K562 (cell line): ENCODE results near the gene ARHGAP42. TPM values are rescaled to one million over a fixed set of nuclear protein-coding genes. Genes with fewer than 3 reads are reported as not detected.
A peak's percentile ranks its signal among the peaks of the same experiment; 100 is the strongest.

Experiments used
- ATAC-seq: fragments of 200-7000 bp; cut with Tn5 transposase; 3 replicates; pipeline ENCODE4 v1.9.1; 2020; ENCODE audit warnings: moderate library complexity
- BruUV-seq: library from RNA; stranded (reverse); fragments of 400-500 nt; replicated peaks from 2 replicates; lab custom pipeline; 2021; lab: Mats Ljungman, UMichigan
- CTCF ChIA-PET: fragments of 300-600 bp; formaldehyde crosslinking; extraction: SDS; loops from one replicate; lab custom pipeline; 2021; ENCODE audit warnings: low intra/inter-chr PET ratio; lab: Yijun Ruan, JAX
- POLR2A ChIA-PET: fragments of 300-600, 350-650 bp; sonication (Branson Sonifier 250); formaldehyde crosslinking; extraction: SDS; loops from one replicate; lab custom pipeline; 2021; ENCODE audit warnings: antibody characterized with exemption, inconsistent platforms; lab: Yijun Ruan, JAX
- DNase-seq, 4 experiments: peaks; one replicate each; pipeline versions ENCODE4 v3.0.0 to v3.0.0-alpha.2; 2011 to 2018; ENCODE audit warnings: low spot score in 3 of 4, mixed read lengths in 3 of 4; ENCODE audit errors: extremely low read depth in 1 of 4
- FAIRE-seq: peaks from 2 replicates; lab custom pipeline; 2011; peaks lifted over from hg19 to GRCh38; lab: Jason Lieb, UNC
- H2AFZ ChIP-seq: 2 replicates; pipeline ENCODE4 v1.6.0; 2011; ENCODE audit warnings: low read depth, low read length, control low read depth, inconsistent platforms
- H3K27ac ChIP-seq: fragments of 200-600 bp; 3 replicates; pipeline ENCODE4 v1.8.0; 2011; ENCODE audit warnings: low read depth, mild to moderate bottlenecking, control low read depth, inconsistent platforms, low read length, moderate library complexity, mixed read lengths; ENCODE audit errors: extremely low read depth
- H3K27me3 ChIP-seq, 2 experiments: fragments of 300-600 bp in 1 of 2; 2 replicates in 1 of 2; 3 replicates in 1 of 2; pipeline versions ENCODE4 v1.6.0 to v1.8.0; 2011; ENCODE audit warnings: inconsistent platforms in 2 of 2, low read length in 2 of 2, mild to moderate bottlenecking in 1 of 2, mixed read lengths in 1 of 2, moderate library complexity in 1 of 2; ENCODE audit not compliant: control insufficient read depth in 2 of 2, insufficient read depth in 2 of 2
- H3K36me3 ChIP-seq: fragments of 300-600 bp; 3 replicates; pipeline ENCODE4 v1.8.0; 2011; ENCODE audit warnings: mild to moderate bottlenecking, low read length, inconsistent platforms; ENCODE audit not compliant: control insufficient read depth, insufficient read depth
- H3K4me1 ChIP-seq, 2 experiments: fragments of 200-600 bp in 1 of 2; replicated peaks in 1 of 2; 2 replicates in 1 of 2; 3 replicates in 1 of 2; pipeline versions ENCODE4 v1.5.1 to v1.8.0; 2011; ENCODE audit warnings: inconsistent platforms in 2 of 2, low read length in 2 of 2, mild to moderate bottlenecking in 1 of 2, mixed read lengths in 1 of 2, moderate library complexity in 1 of 2; ENCODE audit not compliant: control insufficient read depth in 2 of 2, insufficient read depth in 2 of 2
- H3K4me2 ChIP-seq: 2 replicates; pipeline ENCODE4 v1.6.1; 2011; ENCODE audit warnings: low read length, control low read depth, inconsistent platforms, mixed read lengths; ENCODE audit not compliant: insufficient read depth
- H3K4me3 ChIP-seq: fragments of 200-600 bp; sonication (generic), shearing (Covaris generic); 2 replicates; pipeline ENCODE4 v1.5.1; 2016; ENCODE audit warnings: control low read depth, inconsistent platforms
- H3K79me2 ChIP-seq: fragments of 200-600 bp; 3 replicates; pipeline ENCODE4 v1.8.0; 2011; ENCODE audit warnings: low read length, inconsistent platforms; ENCODE audit not compliant: control insufficient read depth, insufficient read depth
- H3K9ac ChIP-seq, 2 experiments: 2 replicates each; pipeline versions ENCODE4 v1.6.0 to v1.6.1; 2011; ENCODE audit warnings: low read depth in 2 of 2, low read length in 2 of 2, control low read depth in 1 of 2, inconsistent platforms in 1 of 2, mild to moderate bottlenecking in 1 of 2, mixed read lengths in 1 of 2; ENCODE audit not compliant: insufficient read depth in 1 of 2
- H3K9me1 ChIP-seq: one replicate; pipeline ENCODE4 v1.6.0; 2011; ENCODE audit warnings: inconsistent platforms, mild to moderate bottlenecking, low read length, moderate library complexity; ENCODE audit not compliant: control insufficient read depth, insufficient read depth
- H3K9me3 ChIP-seq: replicated peaks from 2 replicates; pipeline ENCODE4 v1.5.1; 2011; ENCODE audit warnings: low read depth, low read length, inconsistent platforms; ENCODE audit not compliant: control insufficient read depth, insufficient read depth
- H4K20me1 ChIP-seq: replicated peaks from 2 replicates; pipeline ENCODE4 v1.6.1; 2011; ENCODE audit warnings: low read length, inconsistent platforms, mixed read lengths; ENCODE audit not compliant: control insufficient read depth, insufficient read depth
- GTF2F1 ChIP-seq: IDR thresholded peaks from 2 replicates; pipeline ENCODE4 v1.6.1; 2011; ENCODE audit warnings: low read depth, low read length, improper control_type of control experiment
- HNRNPL ChIP-seq: fragments of 200-400 bp; formaldehyde crosslinking; IDR thresholded peaks from 2 replicates; pipeline ENCODE4 v1.6.1; 2017; ENCODE audit warnings: low read depth, mild to moderate bottlenecking, low read length
- MECOM ChIP-seq: fragments of 250-450 bp; sonication (Bioruptor Pico); IDR thresholded peaks from 2 replicates; pipeline ENCODE4 v1.8.0; 2022; ENCODE audit warnings: inconsistent platforms
- MXI1 ChIP-seq: IDR thresholded peaks from 2 replicates; pipeline ENCODE4 v1.6.1; 2011; ENCODE audit warnings: low read depth, mild to moderate bottlenecking, improper control_type of control experiment, low read length
- YY1 ChIP-seq, 3 experiments: IDR thresholded peaks; 2 replicates each; pipeline ENCODE4 v1.6.1; 2011; ENCODE audit warnings: low read length in 2 of 3, mild to moderate bottlenecking in 2 of 3, moderate library complexity in 2 of 3, borderline replicate concordance in 1 of 3, control low read depth in 1 of 3, low read depth in 1 of 3; ENCODE audit not compliant: insufficient read depth in 3 of 3, insufficient replicate concordance in 2 of 3, control insufficient read depth in 1 of 3, insufficient read length in 1 of 3; ENCODE audit errors: extremely low read depth in 1 of 3
- ZNF263 ChIP-seq: sonication (generic); formaldehyde crosslinking; IDR thresholded peaks from 2 replicates; pipeline ENCODE4 v1.8.0; 2022; ENCODE audit warnings: mild to moderate bottlenecking, missing genetic modification reagents, borderline replicate concordance
- WGBS: fragments of 100-300 bp; shearing (Covaris generic); methylation state at CpG from one replicate; pipeline ENCODE4 v1.1.6; 2016; ENCODE audit warnings: low coverage, mixed read lengths; ENCODE audit not compliant: insufficient coverage; ENCODE audit errors: missing lambda C conversion rate; 5-methylcytosine and 5-hydroxymethylcytosine counted together
- in situ Hi-C: fragments of 300-500 bp; cut with MboI; formaldehyde crosslinking; loops from 4 replicates; pipeline ENCODE4 v1.15.0; 2018; ENCODE audit warnings: inconsistent platforms, mixed read lengths
- intact Hi-C: fragments of 100-400 bp; cut with micrococcal nuclease; formaldehyde crosslinking; loops from 2 replicates; pipeline ENCODE4 v1.14.2; 2022
- polyA plus RNA-seq, 8 experiments: library from polyadenylated mRNA; depleted of rRNA in 4 of 8; stranded (reverse) in 5 of 8; unstranded in 3 of 8; fragments of >200 nt; fragmentation: Nextera tagmentation in 2 of 8; fragmentation: Illumina TruSeq in 1 of 8; extraction: Ambion mirVana in 2 of 8; extraction: Trizol in 1 of 8; gene quantifications; 2 replicates each; pipeline versions ENCODE4 v1.2.1 to v1.2.3, GENCODE V29; 2011 to 2014; ENCODE audit warnings: inconsistent platforms in 1 of 8, missing spikeins in 1 of 8
- total RNA-seq, 7 experiments: library from RNA; depleted of rRNA in 6 of 7; stranded (reverse); fragments of >200 nt in 6 of 7; fragmentation: Illumina TruSeq in 2 of 7; extraction: Trizol in 2 of 7; gene quantifications; 2 replicates each; pipeline versions ENCODE4 v1.2.1 to v1.2.3, GENCODE V29; 2011 to 2021; ENCODE audit warnings: low replicate concordance in 1 of 7

ARHGAP42 gene
- total and polyA plus RNA-seq, 9 of the 15 experiments (the other 6 are each of a cell fraction or from before 2014, with no cell fraction given): 0.95 to 6.1 (median 2.4) TPM

DNA sequence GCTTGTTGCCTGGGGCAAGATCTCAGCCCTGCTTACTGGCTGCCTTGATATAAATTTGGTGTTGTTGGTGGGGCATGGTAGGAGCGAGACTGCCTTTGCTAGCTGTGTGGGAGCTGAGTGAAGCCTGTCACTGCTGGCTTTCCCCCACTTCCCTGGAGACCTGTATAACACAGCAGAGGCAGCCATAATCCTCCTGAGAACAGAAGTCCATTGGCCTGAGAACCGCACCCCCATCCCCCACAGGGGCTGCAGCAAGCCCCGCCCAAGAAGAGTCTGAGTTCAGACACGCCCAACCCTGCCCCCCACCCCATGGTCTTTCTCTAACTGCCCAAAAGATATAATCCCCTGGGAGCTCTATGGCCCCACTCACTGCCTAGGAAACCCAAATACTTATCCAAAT is 39.2 kb upstream of the ARHGAP42 start:
- Histone ChIP-seq H4K20me1 (no peaks in the 10 kb centered on the region), H3K9ac (no peak overlapping the region)
- DNase-seq: peak in 1 of 4 experiments; percentile 42
- TF ChIP-seq GTF2F1 (no peak), YY1 (IDR thresholded peaks at IDR 0.05; ENCODE audit: borderline replicate concordance in 1 of 3, control insufficient read depth in 1 of 3, extremely low read depth in 1 of 3, insufficient read depth in 3 of 3, insufficient read length in 1 of 3, insufficient replicate concordance in 2 of 3, low read depth in 1 of 3, low read length in 2 of 3) (peak in 1 of 3 experiments; percentile 35), MXI1 (no peak), HNRNPL (no peak), ZNF263 (CRISPR knock-in tag) (no peak), MECOM (CRISPR knock-in tag) (no peak)
- TF ChIP-seq, all 486 proteins: peak for 1
- intact Hi-C loops: no loop called here
- 6% methylated on average over 3 of the region's 4 CpGs for WGBS
- Histone ChIP-seq H3K9me1 (no peaks in the 10 kb centered on the region), H3K9me3 (0 out of 2 replicates have a peak, but pooled peaks cover 3% of the 10 kb centered on the region), H2AFZ (peak overlapping the region; percentile 64), H3K27ac (no peak overlapping the region), H3K4me2 (peak overlapping the region; percentile 39; the same call in 1 of the 2 replicates), H3K4me1 (no peaks in the 10 kb centered on the region; a peak in 1 of 5 replicates), H3K36me3 (no peaks in the 10 kb centered on the region), H3K79me2 (no peaks in the 10 kb centered on the region), H3K4me3 (no peak overlapping the region), H3K27me3 (no peaks in the 10 kb centered on the region)
- ATAC-seq (peak; percentile 78), FAIRE-seq (no peak)
- ChIA-PET POLR2A (interaction anchor here (0.6 kb wide), 1 partner anchor 689 kb away, joined by 3 read pairs; no protein-coding TSS in a partner anchor), CTCF (no interaction called here)
- in situ Hi-C loops: no loop called here
- BruUV-seq: no TSS peak
